Fibroblast of the conjunctiva (primary cell): ENCODE measurements around the gene AAMDC.

Experiments used
- DNase-seq: peaks from one replicate; pipeline ENCODE4 v3.0.0-alpha.2; 2010; ENCODE audit warnings: low read depth

Gene AAMDC

DNA sequence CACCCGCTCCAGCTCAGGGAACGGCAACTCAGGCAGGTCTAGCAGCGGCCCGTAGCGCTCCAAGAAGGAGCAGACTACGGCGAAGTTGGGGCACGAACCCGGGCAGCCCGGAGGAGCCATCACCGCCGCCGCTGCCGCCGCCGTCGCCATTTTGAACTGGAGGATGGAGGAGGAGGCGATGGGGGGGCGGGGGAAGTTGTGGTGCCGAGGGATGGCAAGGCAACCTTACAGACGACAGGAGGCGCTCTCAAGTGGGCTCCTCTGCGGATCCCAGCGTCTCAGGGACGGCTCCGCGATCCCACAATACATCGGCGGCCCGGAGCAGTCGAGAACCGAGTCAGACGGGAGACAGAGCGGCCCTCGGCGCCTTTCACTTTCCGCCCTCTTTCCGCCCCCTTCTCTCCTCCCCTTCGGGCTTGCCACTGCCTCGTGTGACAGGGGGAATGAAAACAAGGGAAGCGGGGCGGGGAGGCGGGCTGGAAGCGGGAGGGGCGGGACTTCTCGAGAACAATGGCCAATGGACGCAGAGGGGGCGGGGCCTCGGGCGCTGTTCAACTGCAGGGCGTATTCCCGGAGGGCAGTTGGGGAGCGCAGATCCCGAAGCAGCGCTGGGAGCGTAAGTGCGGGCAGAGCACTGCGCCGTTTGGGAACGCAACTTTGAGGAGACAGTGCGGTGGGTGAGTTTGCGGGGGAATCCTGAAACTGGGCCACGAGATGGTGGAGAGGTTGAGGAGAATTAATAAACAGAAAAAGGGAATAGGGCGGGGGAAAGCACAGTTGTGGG, at the start of gene AAMDC, which contains the start of gene RSF1:
Gene AAMDC (plus strand): TSS at position 580 of the 784 bp plus-strand sequence. CDS start 21,353 bp downstream, outside the sequence.
Gene RSF1 (minus strand): TSS at position 158 of the 784 bp plus-strand sequence. CDS start 8 bp downstream, at position 150.
- DNase-seq = peak; percentile 99

GRCh38 chr11:77775936-77776335, 45.0 kb upstream of the AAMDC start:
- DNase-seq = no peak

DNA sequence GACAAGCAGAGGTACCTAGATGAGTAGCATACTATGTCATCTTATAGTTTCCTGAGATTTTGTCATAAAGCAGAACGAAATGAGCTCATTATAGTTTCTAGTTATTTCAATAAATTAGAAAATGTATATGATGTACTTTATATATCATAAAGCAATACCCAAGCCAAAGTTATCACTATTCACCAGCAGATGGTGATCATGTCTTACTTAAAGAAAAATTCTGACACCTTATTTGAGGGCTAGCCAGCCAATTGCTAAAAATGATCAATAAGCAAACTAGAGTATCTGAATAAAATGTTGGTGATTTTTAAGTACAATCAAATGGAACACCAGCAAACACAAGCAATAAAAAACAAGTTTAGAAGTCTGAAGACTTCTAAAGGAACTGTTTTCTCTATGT, 44.5 kb upstream of the AAMDC start:
- DNase-seq = peak; percentile 4

DNA sequence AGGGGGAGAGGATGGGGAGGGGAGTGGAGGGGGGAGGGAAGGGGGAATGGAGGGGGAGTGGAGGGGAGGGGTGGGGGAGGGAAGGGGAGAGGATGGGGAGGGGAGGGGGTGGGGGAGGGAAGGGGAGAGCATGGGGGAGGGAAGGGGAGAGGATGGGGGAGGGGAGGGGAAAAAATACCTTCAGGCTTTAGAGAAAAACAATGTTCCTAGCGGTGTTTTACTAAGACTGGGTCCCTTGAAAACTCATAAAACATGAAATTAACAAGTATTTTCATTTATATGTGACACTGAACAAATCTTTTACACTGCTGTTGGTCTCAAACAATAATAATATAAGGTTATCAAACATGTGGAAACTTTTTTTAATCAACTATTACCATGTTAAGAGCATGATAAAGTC, 42.8 kb upstream of the AAMDC start:
- no peak for DNase-seq

DNA sequence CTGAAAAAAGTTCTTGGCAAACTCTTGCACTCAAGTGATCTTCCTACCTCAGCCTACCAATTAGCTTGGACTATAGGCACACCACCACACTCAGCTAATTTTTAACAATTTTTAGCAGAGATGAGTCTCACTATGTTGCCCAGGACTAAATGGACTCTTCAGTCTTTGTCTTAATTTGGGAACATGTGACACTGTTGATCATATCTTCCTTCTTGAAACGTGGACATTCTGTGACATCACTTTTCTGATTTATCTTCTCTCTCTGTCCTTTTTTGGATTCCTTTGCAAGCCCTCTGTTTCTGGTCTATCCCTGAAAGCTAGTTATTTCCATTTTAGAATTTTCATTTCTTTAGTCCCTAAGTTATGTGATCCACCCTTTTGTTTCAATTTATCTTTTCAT, 42.4 kb upstream of the AAMDC start:
- DNase-seq = no peak

DNA sequence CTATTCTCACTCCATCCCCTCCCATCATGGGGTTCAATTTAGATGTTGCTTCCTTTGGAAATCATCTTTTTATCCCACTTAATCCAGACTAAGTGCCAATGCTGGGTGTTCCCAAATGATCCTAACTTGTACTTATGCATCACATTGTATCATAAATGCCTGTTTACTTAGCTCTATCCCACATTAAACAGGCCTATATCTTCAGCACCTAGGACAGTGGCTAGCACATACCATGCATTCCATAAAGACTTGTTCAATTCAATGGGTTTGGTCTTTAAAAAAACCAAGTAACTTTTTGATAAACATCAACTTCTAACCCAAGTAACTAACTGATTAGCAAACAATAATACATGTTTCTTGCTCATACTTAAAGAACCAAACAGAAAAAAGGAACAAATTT, 41.0 kb upstream of the AAMDC start:
- DNase-seq = peak; percentile 6

DNA sequence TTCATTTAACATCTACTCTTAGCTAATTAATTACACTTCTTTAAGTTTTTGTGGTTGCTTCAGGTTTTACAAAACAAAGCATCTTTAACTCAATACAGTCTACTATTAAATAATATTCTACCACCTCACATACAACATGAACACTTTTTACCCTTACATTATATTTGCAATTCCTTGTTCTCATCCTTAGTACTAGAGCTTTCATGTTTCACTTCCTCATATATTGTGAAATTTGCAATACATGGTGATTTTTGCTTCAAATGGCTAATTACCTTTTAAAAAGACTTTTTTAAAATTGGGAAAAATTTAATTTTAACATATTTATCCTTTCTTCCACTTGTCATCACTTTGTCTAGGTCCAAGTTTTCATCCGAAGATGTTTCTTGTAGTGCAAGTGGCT, 37.9 kb upstream of the AAMDC start:
- DNase-seq = no peak

- DNase-seq = no peak
These were observed 36.4 kb upstream of the AAMDC start for GRCh38 chr11:77784572-77784971.

DNA sequence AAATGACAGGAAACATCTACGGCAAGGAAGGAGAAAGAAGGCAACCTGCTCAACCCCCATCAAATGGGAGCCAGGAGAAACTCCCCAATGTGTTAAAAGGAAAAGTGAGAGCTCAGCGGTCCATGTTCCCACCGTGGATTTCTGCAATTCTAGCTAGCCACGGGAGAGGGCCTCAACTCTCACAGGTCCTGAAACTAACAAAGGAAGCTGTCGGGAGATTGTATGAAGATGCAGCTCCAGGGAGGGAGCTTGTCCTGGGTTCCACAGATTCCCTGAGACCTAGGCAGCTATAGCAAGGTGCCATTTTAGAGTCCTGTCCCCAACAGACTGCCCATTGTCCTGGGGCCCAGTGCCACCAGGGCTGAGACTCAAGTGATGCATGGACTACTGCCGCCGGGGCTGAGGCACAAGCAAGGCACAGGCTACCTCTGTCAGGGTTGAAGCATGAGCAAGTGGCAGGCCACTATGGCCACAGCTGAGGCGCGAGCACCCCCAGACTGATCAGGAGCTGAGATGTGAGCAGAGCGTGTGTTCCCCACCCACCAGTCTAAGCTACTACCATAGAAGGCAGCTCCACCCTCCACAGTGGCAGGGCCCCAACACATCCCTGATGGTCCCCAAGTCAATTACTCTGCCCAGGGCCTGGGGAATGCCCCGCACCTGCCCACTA, 31.7 kb upstream of the AAMDC start:
- no peak for DNase-seq

DNA sequence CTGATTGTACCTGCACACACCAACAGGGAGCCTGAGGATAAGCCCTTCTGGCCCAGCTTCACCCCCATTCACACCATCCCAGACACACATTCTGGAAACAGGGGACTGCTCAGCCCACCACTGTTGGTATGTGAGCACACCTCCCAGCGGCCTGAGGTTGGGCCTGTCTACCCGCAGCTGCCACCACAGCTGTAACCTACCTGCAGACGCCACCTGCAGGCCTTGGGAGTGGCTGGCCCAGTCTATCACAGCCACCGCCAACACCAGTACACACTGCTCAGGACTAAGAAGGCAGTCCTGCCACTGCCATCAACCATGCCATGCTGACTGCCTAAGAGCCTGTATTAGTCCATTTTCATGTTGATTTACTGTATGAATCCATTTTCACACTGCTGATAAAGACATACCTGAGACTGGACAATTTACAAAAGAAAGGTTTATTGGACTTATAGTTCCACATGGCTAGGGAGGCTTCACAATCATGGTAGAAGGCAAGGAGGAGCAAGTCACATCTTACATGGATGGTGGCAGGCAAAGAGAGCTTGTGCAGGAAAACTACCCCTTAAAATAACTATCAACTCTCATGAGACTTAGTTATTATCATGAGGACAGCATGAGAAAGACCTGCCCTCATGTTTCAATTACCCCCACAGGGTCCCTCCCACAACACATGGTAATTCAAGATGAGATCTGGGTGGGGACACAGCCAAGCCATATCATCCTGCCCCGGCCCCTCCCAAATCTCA, 31.0 kb upstream of the AAMDC start:
- DNase-seq = no peak

DNA sequence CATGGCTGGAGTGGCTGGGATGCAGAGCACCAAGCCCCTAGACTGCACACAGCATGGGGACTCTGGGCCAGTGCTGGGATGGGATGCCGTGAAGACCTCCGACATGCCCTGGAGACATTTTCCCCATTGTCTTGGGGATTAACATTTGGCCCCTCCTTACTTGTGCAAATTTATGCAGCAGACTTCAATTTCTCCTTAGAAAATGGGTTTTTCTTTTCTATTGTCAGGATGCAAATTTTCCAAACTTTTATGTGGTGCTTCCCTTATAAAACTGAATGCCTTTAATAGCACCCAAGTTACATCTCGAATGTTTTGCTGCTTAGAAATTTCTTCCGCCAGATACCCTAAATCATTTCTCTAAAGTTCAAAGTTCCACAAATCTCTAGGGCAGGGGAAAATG, 29.6 kb upstream of the AAMDC start:
- no peak for DNase-seq

GRCh38 chr11:77793972-77794371, 27.0 kb upstream of the AAMDC start:
- DNase-seq = no peak

GRCh38 chr11:77799338-77799737, 21.6 kb upstream of the AAMDC start:
- no peak for DNase-seq

DNA sequence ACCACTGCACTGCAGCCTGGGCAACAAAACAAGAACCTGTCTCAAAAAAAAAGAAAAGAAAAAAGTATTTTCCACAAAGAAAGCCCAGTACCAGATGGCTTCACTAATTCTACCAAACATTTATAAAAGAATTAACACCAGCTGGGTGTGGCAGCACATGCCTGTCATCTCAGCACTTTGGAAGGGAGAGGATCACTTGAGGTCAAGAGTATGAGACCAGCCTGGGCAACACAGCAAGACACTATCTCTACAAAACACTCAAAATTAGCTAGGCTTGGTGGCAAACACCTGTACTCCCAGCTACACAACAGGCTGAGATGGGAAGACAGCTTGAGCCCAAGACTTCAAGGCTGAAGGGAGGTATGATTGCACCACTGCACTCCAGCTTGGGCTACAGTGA, 20.5 kb upstream of the AAMDC start:
- no peak for DNase-seq

- DNase-seq = no peak
These were observed 19.5 kb upstream of the AAMDC start for GRCh38 chr11:77801477-77801876.

GRCh38 chr11:77806415-77806814, 14.5 kb upstream of the AAMDC start:
- no peak for DNase-seq

- no peak for DNase-seq
These were observed 14.0 kb upstream of the AAMDC start for GRCh38 chr11:77806993-77807392.

GRCh38 chr11:77813256-77813655, 7.7 kb upstream of the AAMDC start:
- DNase-seq = no peak

- DNase-seq = no peak
These were observed 6.1 kb upstream of the AAMDC start for GRCh38 chr11:77814848-77815247.

- DNase-seq = no peak
These were observed 5.5 kb upstream of the AAMDC start for GRCh38 chr11:77815459-77815858.

DNA sequence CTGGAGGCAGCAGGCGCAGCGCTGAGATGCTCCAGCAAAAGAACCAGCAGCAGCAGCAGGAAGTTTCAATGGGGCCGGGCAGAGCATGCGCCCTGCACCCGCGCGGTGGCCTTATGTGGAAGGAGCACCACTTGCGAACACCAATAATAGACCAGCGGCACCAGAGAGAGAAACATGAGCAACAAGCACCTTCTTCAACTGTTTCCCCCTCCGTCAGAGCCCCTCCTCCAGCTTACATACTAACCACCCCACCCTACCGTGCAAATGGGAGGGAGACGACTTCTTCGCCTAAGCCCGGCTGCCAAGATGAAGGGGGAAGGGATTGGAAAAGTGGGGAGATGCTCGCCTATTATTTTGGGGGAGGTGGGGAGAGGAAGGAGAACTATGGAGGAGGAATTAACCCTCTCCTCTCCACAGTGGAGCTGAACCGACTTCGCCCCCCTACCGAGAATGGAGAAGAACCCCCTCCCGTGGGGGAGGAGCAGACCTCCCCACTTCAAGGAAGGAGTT, 1.5 kb upstream of the AAMDC start:
- DNase-seq = peak; percentile 79

GRCh38 chr11:77819921-77820564, 901 bp upstream of the AAMDC start:
- no peak for DNase-seq
